B cell (primary cell): ENCODE results near the gene FAM131C. TPM values are rescaled to one million over a fixed set of nuclear protein-coding genes. Genes with fewer than 3 reads are reported as not detected.

Experiments used
- ATAC-seq: fragments of 200-7000 bp; cut with Tn5 transposase; one replicate; pipeline ENCODE4 v1.10.0; 2021; ENCODE audit warnings: low read depth, mild to moderate bottlenecking, moderate number of reproducible peaks, moderate library complexity
- CTCF ChIA-PET: fragments of 350-600 bp; sonication (Branson Sonifier 250); formaldehyde crosslinking; loops from one replicate; lab custom pipeline; 2021; ENCODE audit warnings: antibody characterized with exemption, inconsistent platforms; lab: Charles Lee
- POLR2A ChIA-PET: fragments of 350-600 bp; sonication (Branson Sonifier 250); formaldehyde crosslinking; loops from one replicate; lab custom pipeline; 2021; ENCODE audit warnings: antibody characterized with exemption; lab: Charles Lee
- DNase-seq: peaks from one replicate; pipeline ENCODE4 v3.0.0; 2013
- H2AFZ ChIP-seq: 2 replicates; pipeline ENCODE4 v1.6.1; 2012; ENCODE audit warnings: mild to moderate bottlenecking, low read depth, low read length; ENCODE audit not compliant: insufficient read depth, poor library complexity, severe bottlenecking
- H3K27ac ChIP-seq, 2 donors: 1 replicate in 1 of 2; 2 replicates in 1 of 2; pipeline ENCODE4 v1.5.1; 2012 to 2013; ENCODE audit warnings: low read length in 2 of 2, mild to moderate bottlenecking in 2 of 2, moderate library complexity in 1 of 2
- H3K27me3 ChIP-seq, 4 experiments: fragments of 200-600 bp in 1 of 4; sonication (generic) in 1 of 4; replicated peaks in 1 of 4; 1 replicate in 2 of 4; 2 replicates in 2 of 4; pipeline versions ENCODE4 v1.6.1 to v1.7.0; 2013 to 2016; ENCODE audit warnings: low read length in 3 of 4, mild to moderate bottlenecking in 2 of 4, mixed read lengths in 1 of 4, moderate library complexity in 1 of 4; ENCODE audit not compliant: insufficient read depth in 4 of 4, control insufficient read depth in 3 of 4; ENCODE audit errors: control extremely low read depth in 1 of 4
- H3K36me3 ChIP-seq, 2 experiments: replicated peaks in 1 of 2; 1 replicate in 1 of 2; 2 replicates in 1 of 2; pipeline versions ENCODE4 v1.6.1 to v1.7.1; 2013; ENCODE audit warnings: low read length in 1 of 2; ENCODE audit not compliant: insufficient read depth in 2 of 2, control insufficient read depth in 1 of 2; ENCODE audit errors: control extremely low read depth in 1 of 2, extremely low read depth in 1 of 2
- H3K4me1 ChIP-seq, 2 donors: fragments of 200-600 bp in 1 of 2; sonication (generic) in 1 of 2; 1 replicate in 1 of 2; 2 replicates in 1 of 2; pipeline versions ENCODE4 v1.5.1 to v1.6.1; 2013 to 2017; ENCODE audit warnings: low read length in 2 of 2; ENCODE audit not compliant: control insufficient read depth in 2 of 2, insufficient read depth in 2 of 2
- H3K4me2 ChIP-seq: replicated peaks from 2 replicates; pipeline ENCODE3; 2012; ENCODE audit warnings: mild to moderate bottlenecking, low read depth, low read length; ENCODE audit not compliant: poor library complexity, severe bottlenecking
- H3K4me3 ChIP-seq, 5 experiments: fragments of 200-600 bp in 1 of 5; sonication (generic) in 1 of 5; 1 replicate in 3 of 5; 2 replicates in 2 of 5; pipeline versions ENCODE4 v1.5.1 to v1.7.0; 2011 to 2016; ENCODE audit warnings: low read length in 4 of 5, mild to moderate bottlenecking in 4 of 5, low read depth in 2 of 5, control low read depth in 1 of 5, moderate library complexity in 1 of 5; ENCODE audit not compliant: insufficient read depth in 1 of 5; ENCODE audit errors: control extremely low read depth in 1 of 5, extremely low read depth in 1 of 5
- H3K79me2 ChIP-seq: fragments of 200-600 bp; sonication (generic); one replicate; pipeline ENCODE4 v1.6.0; 2016; ENCODE audit warnings: low read length; ENCODE audit not compliant: control insufficient read depth, insufficient read depth
- H3K9ac ChIP-seq: fragments of 200-600 bp; sonication (generic); 2 replicates; pipeline ENCODE4 v1.6.1; 2017; ENCODE audit warnings: mild to moderate bottlenecking, low read length, moderate library complexity
- H3K9me3 ChIP-seq, 3 donors: one replicate each; pipeline versions ENCODE4 v1.6.1 to v1.7.1; 2013; ENCODE audit warnings: low read length in 2 of 3; ENCODE audit not compliant: control insufficient read depth in 2 of 3, insufficient read depth in 1 of 3; ENCODE audit errors: control extremely low read depth in 1 of 3
- H4K20me1 ChIP-seq: 2 replicates; pipeline ENCODE4 v1.6.0; 2012; ENCODE audit warnings: mild to moderate bottlenecking, low read length; ENCODE audit not compliant: insufficient read depth, control insufficient read depth, poor library complexity, severe bottlenecking
- H3K27ac Mint-ChIP-seq: one replicate; pipeline ENCODE4 v1.8.0; 2021; ENCODE audit warnings: mixed read lengths
- H3K27me3 Mint-ChIP-seq: one replicate; pipeline ENCODE4 v1.8.0; 2021; ENCODE audit warnings: mixed read lengths
- H3K4me1 Mint-ChIP-seq: one replicate; pipeline ENCODE4 v1.8.0; 2021; ENCODE audit warnings: mixed read lengths
- H3K4me3 Mint-ChIP-seq: one replicate; pipeline ENCODE4 v1.8.0; 2021; ENCODE audit warnings: mixed read lengths
- H3K9me3 Mint-ChIP-seq: one replicate; pipeline ENCODE4 v1.8.0; 2022; ENCODE audit warnings: mixed read lengths; ENCODE audit not compliant: insufficient read depth
- EZH2 ChIP-seq: IDR thresholded peaks from 2 replicates; pipeline ENCODE4 v1.6.1; 2012; ENCODE audit warnings: borderline replicate concordance, low read depth, mild to moderate bottlenecking, moderate library complexity, low read length; ENCODE audit not compliant: insufficient read depth, poor library complexity, severe bottlenecking
- WGBS: methylation state at CpG from one replicate; pipeline ENCODE4 v1.1.5; 2013; ENCODE audit warnings: missing lambda C conversion rate; ENCODE audit not compliant: insufficient coverage; 5-methylcytosine and 5-hydroxymethylcytosine counted together
- intact Hi-C: fragments of 100-400 bp; cut with micrococcal nuclease; formaldehyde crosslinking; loops from one replicate; pipeline ENCODE4 v1.10.0; 2022
- polyA plus RNA-seq: library from polyadenylated mRNA; depleted of rRNA; stranded (reverse); fragments of >200 nt; gene quantifications from 2 replicates; pipeline ENCODE4 v1.2.3, GENCODE V29; 2012
- total RNA-seq, 2 donors: library from RNA; stranded (reverse); fragments of 120-200 nt in 1 of 2; gene quantifications; 1 replicate in 1 of 2; 2 replicates in 1 of 2; pipeline versions ENCODE4 v1.2.3 to v1.2.4, GENCODE V29; 2013 to 2022
- TF ChIP-seq, protein P1 (sequence below): fragments of 200-600 bp; IDR thresholded peaks from one replicate; pipeline ENCODE4 v1.8.0; 2022; ENCODE audit warnings: antibody characterized with exemption, mild to moderate bottlenecking

FAM131C gene
- total and polyA plus RNA-seq, 2 donors (not counting 1 experiment from before 2014, with no cell fraction given): 0.37 TPM; not detected in 1

DNA sequence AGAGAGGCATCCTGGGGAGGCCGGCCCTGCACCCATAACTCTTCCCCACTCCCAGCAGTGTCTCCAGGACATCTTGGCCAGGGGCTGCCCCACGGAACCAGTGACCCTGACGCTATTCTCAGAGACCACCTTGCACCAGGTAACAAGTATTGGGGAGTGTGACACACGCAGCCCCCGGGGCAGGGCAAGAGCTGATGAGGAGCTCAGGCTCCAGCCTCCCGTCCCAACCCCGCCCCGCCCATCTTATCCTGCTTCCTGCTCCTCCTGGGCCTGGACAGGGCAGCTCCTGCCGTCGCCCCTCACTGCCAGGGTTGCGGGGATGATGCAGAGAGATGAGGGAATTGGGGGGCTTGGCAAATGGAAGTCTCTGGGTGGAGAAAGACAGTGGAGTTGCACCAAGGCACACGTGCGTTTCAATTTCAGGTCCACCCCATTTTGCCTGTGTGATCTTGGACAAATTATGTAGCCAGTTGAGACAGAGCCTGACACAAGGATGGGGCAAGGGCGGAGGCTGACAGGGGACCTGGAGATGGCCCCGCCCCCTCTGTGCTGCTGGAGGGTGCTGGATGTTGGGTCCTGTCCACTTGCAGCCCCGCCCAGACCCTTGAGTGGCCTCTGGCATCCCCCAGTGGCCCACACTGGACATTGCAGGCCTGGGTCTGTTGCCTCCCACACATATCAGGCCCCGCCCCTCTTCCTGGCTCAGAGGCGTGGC is 40.9 kb downstream of the FAM131C start:
- no peaks in the 10 kb centered on the region for H3K4me1 ChIP-seq
- Mint-ChIP-seq H3K9me3 (no peaks in the 10 kb centered on the region), H3K27ac (no peak overlapping the region), H3K27me3 (peaks cover 38% of the 10 kb centered on the region), H3K4me1 (peaks cover 5% of the 10 kb centered on the region), H3K4me3 (no peak overlapping the region)
- no peak overlapping the region for H3K4me3 ChIP-seq
- ATAC-seq (peak; percentile 97), DNase-seq (peak; percentile 72)
- no peaks in the 10 kb centered on the region for H3K36me3 ChIP-seq
- no peak overlapping the region for H3K9ac ChIP-seq
- ChIA-PET POLR2A (no interaction called here), CTCF (interaction anchor here (1.6 to 2.1 kb wide), 2 partner anchors 23 to 25 kb away, joined by 4 to 6 read pairs; no protein-coding TSS in a partner anchor)
- TF ChIP-seq, protein P1, sequence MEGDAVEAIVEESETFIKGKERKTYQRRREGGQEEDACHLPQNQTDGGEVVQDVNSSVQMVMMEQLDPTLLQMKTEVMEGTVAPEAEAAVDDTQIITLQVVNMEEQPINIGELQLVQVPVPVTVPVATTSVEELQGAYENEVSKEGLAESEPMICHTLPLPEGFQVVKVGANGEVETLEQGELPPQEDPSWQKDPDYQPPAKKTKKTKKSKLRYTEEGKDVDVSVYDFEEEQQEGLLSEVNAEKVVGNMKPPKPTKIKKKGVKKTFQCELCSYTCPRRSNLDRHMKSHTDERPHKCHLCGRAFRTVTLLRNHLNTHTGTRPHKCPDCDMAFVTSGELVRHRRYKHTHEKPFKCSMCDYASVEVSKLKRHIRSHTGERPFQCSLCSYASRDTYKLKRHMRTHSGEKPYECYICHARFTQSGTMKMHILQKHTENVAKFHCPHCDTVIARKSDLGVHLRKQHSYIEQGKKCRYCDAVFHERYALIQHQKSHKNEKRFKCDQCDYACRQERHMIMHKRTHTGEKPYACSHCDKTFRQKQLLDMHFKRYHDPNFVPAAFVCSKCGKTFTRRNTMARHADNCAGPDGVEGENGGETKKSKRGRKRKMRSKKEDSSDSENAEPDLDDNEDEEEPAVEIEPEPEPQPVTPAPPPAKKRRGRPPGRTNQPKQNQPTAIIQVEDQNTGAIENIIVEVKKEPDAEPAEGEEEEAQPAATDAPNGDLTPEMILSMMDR: peak; percentile 71
- no peak for TF ChIP-seq EZH2
- H3K27me3 ChIP-seq: peaks cover 0 to 21% (median 5%) of the 10 kb centered on the region in 4 experiments
- H3K9me3 ChIP-seq: no peaks in the 10 kb centered on the region
- H4K20me1 ChIP-seq: no peaks in the 10 kb centered on the region
- 69% methylated on average over 16 of the region's 18 CpGs for WGBS
- no peaks in the 10 kb centered on the region for H3K79me2 ChIP-seq
- no peak overlapping the region for H3K4me2 ChIP-seq
- no peak overlapping the region for H3K27ac ChIP-seq
- intact Hi-C loops: loop anchor here (1.0 kb wide), 2 partner anchors 23 to 229 kb away; no protein-coding TSS in a partner anchor
- no peak overlapping the region for H2AFZ ChIP-seq

DNA sequence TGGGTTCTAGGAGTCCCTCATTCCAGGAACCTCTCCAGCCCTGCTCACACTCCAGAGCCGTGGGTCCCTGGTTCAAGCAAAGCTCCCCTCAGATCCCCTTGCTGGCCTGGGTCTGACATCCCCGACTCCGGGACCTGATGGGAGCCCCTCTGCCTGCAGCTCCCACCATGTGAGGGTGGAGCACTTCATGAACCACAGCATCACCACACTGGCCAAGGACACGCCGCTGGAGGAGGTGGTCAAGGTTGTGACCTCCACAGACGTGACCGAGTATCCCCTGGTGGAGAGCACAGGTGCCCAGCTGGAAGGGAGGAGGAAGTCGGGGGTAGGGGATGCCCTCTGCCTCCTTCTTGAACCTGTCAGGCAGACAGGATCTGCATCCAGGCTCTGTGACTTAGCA is 41.9 kb downstream of the FAM131C start:
- no peak for TF ChIP-seq EZH2
- TF ChIP-seq, protein P1: no peak
- no peaks in the 10 kb centered on the region for H3K36me3 ChIP-seq
- H3K27me3 Mint-ChIP-seq: peaks cover 30% of the 10 kb centered on the region
- peaks cover 0 to 29% (median 6%) of the 10 kb centered on the region in 4 experiments for H3K27me3 ChIP-seq
- no peaks in the 10 kb centered on the region for H3K79me2 ChIP-seq
- 83% methylated on average over 2 of the region's 8 CpGs for WGBS
- H2AFZ ChIP-seq: no peak overlapping the region
- peaks cover 5% of the 10 kb centered on the region for H3K4me1 Mint-ChIP-seq
- no peak overlapping the region for H3K4me2 ChIP-seq
- H3K27ac ChIP-seq: no peak overlapping the region
- intact Hi-C loops: no loop called here
- no peaks in the 10 kb centered on the region for H3K9me3 ChIP-seq
- H3K27ac Mint-ChIP-seq: no peak overlapping the region
- peaks cover 6 to 9% of the 10 kb centered on the region in 2 donors for H3K4me1 ChIP-seq
- H3K9ac ChIP-seq: no peak overlapping the region
- H3K4me3 ChIP-seq: no peak overlapping the region
- no peak for ATAC-seq
- H3K9me3 Mint-ChIP-seq: no peaks in the 10 kb centered on the region
- no peaks in the 10 kb centered on the region for H4K20me1 ChIP-seq
- DNase-seq: no peak
- ChIA-PET POLR2A (no interaction called here), CTCF (interaction anchor here (0.6 to 2.1 kb wide), 4 partner anchors 24 to 240 kb away, joined by 4 to 6 read pairs (median 4); no protein-coding TSS in a partner anchor)
- H3K4me3 Mint-ChIP-seq: no peak overlapping the region
